ENCODE measurements around the gene PUS7.
"Not testable (repeated sequence)": the region's sequence is repeated elsewhere in the genome, so short reads cannot be mapped to it uniquely, and the experiment has no call there.

Gene PUS7

GRCh38 chr7:105423987-105424386 is 98.1 kb downstream of the PUS7 start:
- no peaks in the 10 kb centered on the region; the same call in 1 of the 2 replicates for H3K27me3 ChIP-seq (ENCODE audit: insufficient read depth, low read length)

DNA sequence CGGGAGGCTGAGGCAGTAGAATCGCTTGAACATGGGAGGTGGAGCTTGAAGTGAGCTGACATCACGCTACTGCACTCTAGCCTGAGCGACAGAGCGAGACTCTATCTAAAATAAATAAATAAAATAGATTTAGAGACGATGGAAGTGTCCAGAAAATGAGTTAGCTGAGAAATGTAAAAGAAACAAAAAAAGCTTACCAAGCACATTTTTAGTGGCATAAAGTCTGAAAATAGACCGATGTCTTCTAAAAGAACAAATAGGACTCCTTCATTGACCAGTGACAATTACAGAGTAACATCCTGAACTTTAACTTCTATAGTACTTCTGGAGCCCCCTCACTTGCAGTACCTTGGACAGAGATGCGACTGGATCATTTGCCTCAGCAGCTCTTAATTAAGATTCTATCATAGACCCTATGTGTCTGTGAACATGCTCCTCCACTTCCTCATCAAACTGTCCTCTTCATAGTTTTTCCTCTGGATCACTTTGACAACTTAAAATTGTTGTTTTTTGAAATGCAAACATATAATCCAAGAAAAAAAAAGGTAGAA is 108.1 kb downstream of the PUS7 start:
- Histone ChIP-seq H3K27ac (ENCODE audit: low read depth, low read length) (no peak overlapping the region), H3K4me3 (ENCODE audit: low read depth, low read length) (no peak overlapping the region), H3K36me3 (ENCODE audit: insufficient read depth, low read length) (no peaks in the 10 kb centered on the region), H2AFZ (ENCODE audit: low read length, unreplicated experiment) (no peak overlapping the region), H3K27me3 (ENCODE audit: insufficient read depth, low read length) (no peaks in the 10 kb centered on the region), H3K79me2 (ENCODE audit: control insufficient read depth, insufficient read depth, low read length, unreplicated experiment) (no peaks in the 10 kb centered on the region), H3K4me1 (ENCODE audit: control insufficient read depth, insufficient read depth, low read length, unreplicated experiment) (no peaks in the 10 kb centered on the region)

More at GRCh38 chr7:105423987-105424386, 98.1 kb downstream of the PUS7 start:
- H3K4me3 ChIP-seq (ENCODE audit: low read depth, low read length), result no peak overlapping the region
- no peaks in the 10 kb centered on the region for H3K36me3 ChIP-seq (ENCODE audit: insufficient read depth, low read length)
- no peak overlapping the region for H2AFZ ChIP-seq (ENCODE audit: low read length, unreplicated experiment)
- H3K79me2 ChIP-seq (ENCODE audit: control insufficient read depth, insufficient read depth, low read length, unreplicated experiment), result no peaks in the 10 kb centered on the region
- H3K4me1 ChIP-seq (ENCODE audit: control insufficient read depth, insufficient read depth, low read length, unreplicated experiment), result no peaks in the 10 kb centered on the region
- no peak overlapping the region for H3K27ac ChIP-seq (ENCODE audit: low read depth, low read length)

DNA sequence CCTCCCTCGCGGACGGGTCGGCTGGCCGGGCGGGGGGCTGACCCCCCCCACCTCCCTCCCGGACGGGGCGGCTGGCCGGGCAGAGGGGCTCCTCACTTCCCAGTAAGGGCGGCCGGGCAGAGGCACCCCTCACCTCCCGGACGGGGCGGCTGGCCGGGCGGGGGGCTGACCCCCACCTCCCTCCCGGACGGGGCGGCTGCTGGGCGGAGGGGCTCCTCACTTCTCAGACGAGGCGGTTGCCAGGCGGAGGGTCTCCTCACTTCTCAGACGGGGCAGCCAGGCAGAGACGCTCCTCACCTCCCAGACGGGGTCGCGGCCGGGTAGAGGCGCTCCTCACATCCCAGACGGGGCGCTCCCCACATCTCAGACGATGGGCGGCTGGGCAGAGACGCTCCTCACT is 111.3 kb downstream of the PUS7 start:
- not testable (repeated sequence) for H3K27ac ChIP-seq (ENCODE audit: low read depth, low read length); H3K27me3 ChIP-seq (ENCODE audit: insufficient read depth, low read length); H2AFZ ChIP-seq (ENCODE audit: low read length, unreplicated experiment); H3K79me2 ChIP-seq (ENCODE audit: control insufficient read depth, insufficient read depth, low read length, unreplicated experiment); H3K4me1 ChIP-seq (ENCODE audit: control insufficient read depth, insufficient read depth, low read length, unreplicated experiment); H3K4me3 ChIP-seq (ENCODE audit: low read depth, low read length); H3K36me3 ChIP-seq (ENCODE audit: insufficient read depth, low read length)

DNA sequence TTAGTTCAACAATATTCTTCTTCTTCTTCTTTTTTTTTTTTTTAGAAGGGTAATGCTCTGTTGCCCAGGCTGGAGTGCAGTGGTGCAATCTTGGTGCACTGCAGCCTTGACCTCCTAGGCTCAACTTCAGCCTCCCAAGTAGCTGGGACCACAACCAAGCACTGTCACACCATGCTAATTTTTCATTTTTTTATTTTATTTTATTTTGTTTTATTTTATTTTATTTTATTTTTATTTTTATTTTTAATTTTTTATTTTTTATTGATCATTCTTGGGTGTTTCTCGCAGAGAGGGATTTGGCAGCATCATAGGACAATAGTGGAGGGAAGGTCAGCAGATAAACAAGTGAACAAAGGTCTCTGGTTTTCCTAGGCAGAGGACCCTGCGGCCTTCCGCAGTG is 112.3 kb downstream of the PUS7 start:
- not testable (repeated sequence) for H3K27me3 ChIP-seq (ENCODE audit: insufficient read depth, low read length); H2AFZ ChIP-seq (ENCODE audit: low read length, unreplicated experiment); H3K27ac ChIP-seq (ENCODE audit: low read depth, low read length); H3K4me3 ChIP-seq (ENCODE audit: low read depth, low read length); H3K4me1 ChIP-seq (ENCODE audit: control insufficient read depth, insufficient read depth, low read length, unreplicated experiment); H3K79me2 ChIP-seq (ENCODE audit: control insufficient read depth, insufficient read depth, low read length, unreplicated experiment); H3K36me3 ChIP-seq (ENCODE audit: insufficient read depth, low read length)

DNA sequence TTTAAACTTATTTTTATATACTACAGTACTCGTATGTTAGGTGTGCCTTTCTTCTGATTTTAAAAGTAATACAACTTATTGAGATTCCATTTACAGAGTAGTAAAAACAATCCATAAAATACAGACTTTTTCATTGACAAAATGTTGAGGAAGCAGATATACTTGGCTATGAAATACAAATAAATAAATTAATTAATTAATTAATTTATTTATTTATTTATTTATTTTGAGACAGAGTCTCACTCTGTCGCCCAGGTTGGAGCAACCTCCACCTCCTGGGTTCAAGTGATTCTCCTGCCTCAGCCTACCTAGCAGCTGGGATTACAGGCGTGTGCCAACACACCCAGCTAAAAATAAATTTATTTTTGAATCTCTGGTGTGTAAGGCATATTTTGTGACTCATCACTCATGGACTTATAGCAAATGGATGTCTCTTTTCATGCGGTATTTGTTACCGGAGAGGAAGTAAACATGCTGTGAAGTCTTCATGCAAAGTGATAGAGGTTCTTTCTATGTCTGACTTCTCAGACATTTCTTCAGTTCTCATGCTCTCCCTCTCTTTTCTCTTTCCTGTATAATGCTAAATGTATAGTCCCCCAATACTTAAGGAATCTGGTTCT is 113.2 kb downstream of the PUS7 start:
- Histone ChIP-seq H2AFZ (ENCODE audit: low read length, unreplicated experiment) (no peak overlapping the region), H3K27me3 (ENCODE audit: insufficient read depth, low read length) (no peaks in the 10 kb centered on the region), H3K36me3 (ENCODE audit: insufficient read depth, low read length) (no peaks in the 10 kb centered on the region), H3K27ac (ENCODE audit: low read depth, low read length) (no peak overlapping the region), H3K79me2 (ENCODE audit: control insufficient read depth, insufficient read depth, low read length, unreplicated experiment) (no peaks in the 10 kb centered on the region), H3K4me3 (ENCODE audit: low read depth, low read length) (no peak overlapping the region), H3K4me1 (ENCODE audit: control insufficient read depth, insufficient read depth, low read length, unreplicated experiment) (no peaks in the 10 kb centered on the region)

All from ACC112 (cell line).